ENCODE data around the gene KIF5C.

GRCh38 chr2:148853458-148853857 lies 21.6 kb upstream of the KIF5C start:
- no peak for TF ChIP-seq EZH2 (IDR thresholded peaks at IDR 0.05; ENCODE audit: borderline replicate concordance, low read length)
- no peak for TF ChIP-seq CTCF (IDR thresholded peaks at IDR 0.05; ENCODE audit: low read length)

Data from OCI-LY1 (cell line).